Ishikawa (cell line): ENCODE measurements around the gene PALS2.

Experiments used
- CREB1 ChIP-seq: IDR thresholded peaks from 2 replicates; pipeline ENCODE4 v1.6.1; 2012; ENCODE audit warnings: low read depth
- EP300 ChIP-seq: IDR thresholded peaks from 2 replicates; pipeline ENCODE4 v1.6.1; 2012; ENCODE audit warnings: borderline replicate concordance
- TCF12 ChIP-seq: IDR thresholded peaks from 2 replicates; pipeline ENCODE4 v1.6.1; 2012; ENCODE audit warnings: low read depth
- TEAD4 ChIP-seq: IDR thresholded peaks from 2 replicates; pipeline ENCODE4 v1.6.1; 2012

- TF ChIP-seq TEAD4, result no peak
- TF ChIP-seq EP300, result no peak
- no peak for TF ChIP-seq TCF12
- TF ChIP-seq CREB1, result no peak
Measured at GRCh38 chr7:24536682-24537081, 36.6 kb upstream of the PALS2 start.
